Measurements from ENCODE around the gene CASKIN1. TPM values are rescaled to one million over a fixed set of nuclear protein-coding genes. Genes with fewer than 3 reads are reported as not detected.

CASKIN1 gene
- total and polyA plus RNA-seq, 10 of the 15 experiments (the other 5 are each of a cell fraction or from before 2014, with no cell fraction given): 0.03 to 0.33 (median 0.11) TPM; not detected in 5

- BruUV-seq (replicated peaks): TSS peak; percentile 80
- ChIA-PET RAD21 (ENCODE audit: unreplicated experiment) (no interaction called here), CTCF (no interaction called here), POLR2A (no interaction called here), SMC1A (ENCODE audit: uncharacterized antibody, unreplicated experiment) (no interaction called here)
- no peak overlapping the region for H2AFZ ChIP-seq (ENCODE audit: control insufficient read depth, low read depth, low read length)
- no peaks in the 10 kb centered on the region for H3K27me3 ChIP-seq (replicated peaks in 1 of 2; ENCODE audit: control insufficient read depth in 2 of 2, insufficient read depth in 2 of 2, low read length in 1 of 2)
- peak overlapping the region; percentile 66; the same call in 1 of the 2 replicates for H3K27ac ChIP-seq (ENCODE audit: control insufficient read depth, insufficient read depth)
- H3K79me2 ChIP-seq (ENCODE audit: control insufficient read depth, insufficient read depth, low read length): peaks cover 87% of the 10 kb centered on the region
- WGBS (ENCODE audit: insufficient coverage, insufficient replicate concordance, low lambda C conversion rate, missing lambda C conversion rate): 45% methylated on average over 5 of the region's 5 CpGs
- in situ Hi-C loops (cut with MboI): no loop called here
- H4K20me1 ChIP-seq (ENCODE audit: control insufficient read depth, insufficient read depth): peaks cover 7% of the 10 kb centered on the region; the same call in 1 of the 2 replicates
- TF ChIP-seq TCF3 (IDR thresholded peaks at IDR 0.05; ENCODE audit: borderline replicate concordance, insufficient read depth, low read depth, low read length): no peak
- TF ChIP-seq LARP7 (IDR thresholded peaks at IDR 0.05): no peak
- no peak for TF ChIP-seq MTA3 (IDR thresholded peaks at IDR 0.05; ENCODE audit: borderline replicate concordance, low read length)
- no peak for TF ChIP-seq TCF12 (IDR thresholded peaks at IDR 0.05; ENCODE audit: low read depth, low read length)
- no peak for TF ChIP-seq ZNF207 (IDR thresholded peaks at IDR 0.05; ENCODE audit: borderline replicate concordance)
- TF ChIP-seq USF2 (IDR thresholded peaks at IDR 0.05; ENCODE audit: borderline replicate concordance, low read depth, low read length): no peak
- no peak for TF ChIP-seq ASH2L (IDR thresholded peaks at IDR 0.05; ENCODE audit: borderline replicate concordance, low read depth)
- TF ChIP-seq ATF2 (IDR thresholded peaks at IDR 0.05; ENCODE audit: low read length): no peak
- no peak for TF ChIP-seq JUND (IDR thresholded peaks at IDR 0.05; ENCODE audit: low read depth, low read length)
- no peak for TF ChIP-seq IKZF2 (IDR thresholded peaks at IDR 0.05)
- no peak for TF ChIP-seq ELK1 (IDR thresholded peaks at IDR 0.05; ENCODE audit: low read depth, low read length)
- no peak for DNase-seq (ENCODE audit: low read depth, low spot score)
- FAIRE-seq: no peak
- peaks cover 0 to 16% of the 10 kb centered on the region in 2 experiments; a peak in 2 of 4 replicates for H3K36me3 ChIP-seq (ENCODE audit: control insufficient read depth in 2 of 2, insufficient read depth in 2 of 2, low read length in 1 of 2)
- H3K9ac ChIP-seq (ENCODE audit: control insufficient read depth, insufficient read depth, low read length): peak overlapping the region; percentile 87
- peak overlapping the region; percentile 89 for H3K4me2 ChIP-seq (ENCODE audit: control insufficient read depth, insufficient read depth)
- peaks cover 37% of the 10 kb centered on the region for H3K4me1 ChIP-seq (ENCODE audit: control insufficient read depth, insufficient read depth, low read length)
- no peaks in the 10 kb centered on the region for H3K9me3 ChIP-seq (replicated peaks; ENCODE audit: control insufficient read depth, insufficient read depth, low read length)
- ATAC-seq: no peak
- H3K4me3 ChIP-seq: peak overlapping the region; percentile 99
- intact Hi-C loops (cut with micrococcal nuclease; ENCODE audit: unreplicated experiment): loop anchor here (5.0 kb wide), 1 partner anchor 105 kb away; no protein-coding TSS in a partner anchor
Measured at GRCh38 chr16:2156849-2157224, 39.6 kb downstream of the CASKIN1 start.
